Prostate gland (tissue), 2 donors: Measurements from ENCODE around the gene NME3.

Experiments
- POLR2A ChIP-seq: fragments of 450-650 bp; IDR thresholded peaks from one replicate; pipeline ENCODE4 v1.6.1; 2016; ENCODE audit warnings: antibody characterized with exemption, mild to moderate bottlenecking
- TF ChIP-seq, protein P1 (sequence below), 4 experiments: fragments of 200-600 bp in 2 of 4; fragments of 450-650 bp in 2 of 4; sonication (generic) in 2 of 4; IDR thresholded peaks; 1 replicate in 3 of 4; 2 replicates in 1 of 4; pipeline ENCODE4 v1.5.1; 2016 to 2019; ENCODE audit warnings: antibody characterized with exemption in 4 of 4, mild to moderate bottlenecking in 2 of 4, moderate library complexity in 2 of 4

GRCh38 chr16:1721372-1721771 is 50.0 kb downstream of the NME3 start:
- TF ChIP-seq, protein P1, sequence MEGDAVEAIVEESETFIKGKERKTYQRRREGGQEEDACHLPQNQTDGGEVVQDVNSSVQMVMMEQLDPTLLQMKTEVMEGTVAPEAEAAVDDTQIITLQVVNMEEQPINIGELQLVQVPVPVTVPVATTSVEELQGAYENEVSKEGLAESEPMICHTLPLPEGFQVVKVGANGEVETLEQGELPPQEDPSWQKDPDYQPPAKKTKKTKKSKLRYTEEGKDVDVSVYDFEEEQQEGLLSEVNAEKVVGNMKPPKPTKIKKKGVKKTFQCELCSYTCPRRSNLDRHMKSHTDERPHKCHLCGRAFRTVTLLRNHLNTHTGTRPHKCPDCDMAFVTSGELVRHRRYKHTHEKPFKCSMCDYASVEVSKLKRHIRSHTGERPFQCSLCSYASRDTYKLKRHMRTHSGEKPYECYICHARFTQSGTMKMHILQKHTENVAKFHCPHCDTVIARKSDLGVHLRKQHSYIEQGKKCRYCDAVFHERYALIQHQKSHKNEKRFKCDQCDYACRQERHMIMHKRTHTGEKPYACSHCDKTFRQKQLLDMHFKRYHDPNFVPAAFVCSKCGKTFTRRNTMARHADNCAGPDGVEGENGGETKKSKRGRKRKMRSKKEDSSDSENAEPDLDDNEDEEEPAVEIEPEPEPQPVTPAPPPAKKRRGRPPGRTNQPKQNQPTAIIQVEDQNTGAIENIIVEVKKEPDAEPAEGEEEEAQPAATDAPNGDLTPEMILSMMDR (IDR thresholded peaks at IDR 0.05), result no peak
- TF ChIP-seq POLR2A, result no peak
